ENCODE data around the gene SHMT2.

GRCh38 chr12:57188090-57188425 is 41.5 kb upstream of the SHMT2 start:
- no peak for TF ChIP-seq CTCF (conservative IDR thresholded peaks at IDR 0.05; ENCODE audit: low read depth, low read length)
- TF ChIP-seq EZH2 (IDR thresholded peaks at IDR 0.05; ENCODE audit: borderline replicate concordance, low read depth, low read length, poor library complexity, severe bottlenecking), result no peak

Measured in A673 (cell line).